H1 (cell line): ENCODE results near the gene ARHGDIG. TPM values are rescaled to one million over a fixed set of nuclear protein-coding genes. Genes with fewer than 3 reads are reported as not detected.
A peak's percentile ranks its signal among the peaks of the same experiment; 100 is the strongest.

Experiments used
- CTCF ChIA-PET: fragments of 300-600 bp; sonication (Branson Sonifier 250); formaldehyde crosslinking; loops from one replicate; lab custom pipeline; 2021; ENCODE audit not compliant: partially characterized antibody; lab: Charles Lee
- POLR2A ChIA-PET: fragments of 300-600 bp; sonication (Branson Sonifier 250); formaldehyde crosslinking; loops from one replicate; lab custom pipeline; 2021; ENCODE audit warnings: inconsistent platforms; ENCODE audit not compliant: partially characterized antibody; lab: Charles Lee
- DNase-seq, 2 experiments: peaks; one replicate each; pipeline versions ENCODE4 v3.0.0 to v3.0.0-alpha.2; 2010 to 2022; ENCODE audit warnings: low spot score in 2 of 2, low read depth in 1 of 2, mixed read lengths in 1 of 2
- FAIRE-seq: peaks from 2 replicates; lab custom pipeline; 2011; peaks lifted over from hg19 to GRCh38; lab: Jason Lieb, UNC
- H2AFZ ChIP-seq: 2 replicates; pipeline ENCODE4 v1.8.1; 2012; ENCODE audit warnings: low read length, inconsistent platforms
- H2AK5ac ChIP-seq: 2 replicates; pipeline ENCODE4 v1.6.1; 2013; ENCODE audit warnings: low read depth, low read length
- H2BK120ac ChIP-seq: replicated peaks from 2 replicates; pipeline ENCODE3; 2013; ENCODE audit warnings: low read depth, low read length, inconsistent platforms
- H2BK12ac ChIP-seq: 2 replicates; pipeline ENCODE4 v1.6.1; 2013; ENCODE audit warnings: low read depth, low read length
- H2BK15ac ChIP-seq: 2 replicates; pipeline ENCODE4 v1.6.1; 2013; ENCODE audit warnings: low read length
- H2BK20ac ChIP-seq: 2 replicates; pipeline ENCODE4 v1.6.1; 2013; ENCODE audit warnings: low read length
- H2BK5ac ChIP-seq: 2 replicates; pipeline ENCODE4 v1.6.1; 2013; ENCODE audit warnings: low read depth, low read length
- H3K14ac ChIP-seq: 2 replicates; pipeline ENCODE4 v1.6.1; 2013; ENCODE audit warnings: inconsistent platforms; ENCODE audit not compliant: insufficient read length
- H3K18ac ChIP-seq: 2 replicates; pipeline ENCODE4 v1.6.1; 2013; ENCODE audit warnings: low read length; ENCODE audit errors: extremely low read depth
- H3K23ac ChIP-seq: 2 replicates; pipeline ENCODE4 v1.6.1; 2013; ENCODE audit warnings: inconsistent platforms; ENCODE audit not compliant: insufficient read length
- H3K23me2 ChIP-seq: 2 replicates; pipeline ENCODE4 v1.6.1; 2013; ENCODE audit warnings: low read depth, low read length
- H3K27ac ChIP-seq: 2 replicates; pipeline ENCODE4 v1.6.1; 2011; ENCODE audit warnings: low read depth, low read length, inconsistent platforms
- H3K27me3 ChIP-seq, 4 experiments: replicated peaks in 1 of 4; 1 replicate in 1 of 4; 2 replicates in 3 of 4; pipeline versions ENCODE4 v1.6.1 to v1.8.1; 2011 to 2013; ENCODE audit warnings: low read length in 3 of 4, mild to moderate bottlenecking in 3 of 4, inconsistent platforms in 2 of 4, mixed read lengths in 2 of 4, moderate library complexity in 1 of 4; ENCODE audit not compliant: control insufficient read depth in 3 of 4, insufficient read depth in 3 of 4; ENCODE audit errors: extremely low read depth in 1 of 4
- H3K36me3 ChIP-seq, 4 experiments: 2 replicates each; pipeline versions ENCODE4 v1.6.1 to v1.8.1; 2011 to 2013; ENCODE audit warnings: mild to moderate bottlenecking in 4 of 4, low read length in 3 of 4, moderate library complexity in 2 of 4, control low read depth in 1 of 4, inconsistent platforms in 1 of 4; ENCODE audit not compliant: insufficient read depth in 4 of 4, control insufficient read depth in 2 of 4
- H3K4ac ChIP-seq: replicated peaks from 2 replicates; pipeline ENCODE3; 2013; ENCODE audit warnings: low read length, low read depth, mixed read lengths, inconsistent platforms; ENCODE audit not compliant: insufficient read length
- H3K4me1 ChIP-seq, 4 experiments: replicated peaks in 1 of 4; 1 replicate in 1 of 4; 2 replicates in 3 of 4; pipeline versions ENCODE4 v1.6.1 to v1.8.1; 2011 to 2013; ENCODE audit warnings: low read length in 3 of 4, inconsistent platforms in 2 of 4, mixed read lengths in 1 of 4; ENCODE audit not compliant: insufficient read depth in 4 of 4, control insufficient read depth in 3 of 4
- H3K4me2 ChIP-seq, 2 experiments: 2 replicates each; pipeline versions ENCODE4 v1.6.1 to v1.8.1; 2011 to 2013; ENCODE audit warnings: low read depth in 2 of 2, low read length in 2 of 2, control low read depth in 1 of 2, inconsistent platforms in 1 of 2, mild to moderate bottlenecking in 1 of 2; ENCODE audit not compliant: insufficient read depth in 1 of 2
- H3K4me3 ChIP-seq, 4 experiments: fragments of 200-600, 300-600 bp in 1 of 4; sonication (generic), shearing (Covaris generic), sonication (Bioruptor Twin) in 1 of 4; 2 replicates each; pipeline versions ENCODE4 v1.5.1 to v1.8.1; 2011 to 2016; ENCODE audit warnings: low read length in 4 of 4, low read depth in 3 of 4, control low read depth in 2 of 4, inconsistent platforms in 2 of 4, mild to moderate bottlenecking in 2 of 4, mixed read lengths in 1 of 4, moderate library complexity in 1 of 4; ENCODE audit not compliant: insufficient read depth in 2 of 4; ENCODE audit errors: extremely low read depth in 1 of 4
- H3K56ac ChIP-seq: replicated peaks from 2 replicates; pipeline ENCODE3; 2013; ENCODE audit warnings: low read depth, mild to moderate bottlenecking, mixed read lengths, low read length, inconsistent platforms; ENCODE audit not compliant: insufficient read length
- H3K79me1 ChIP-seq: 2 replicates; pipeline ENCODE4 v1.6.1; 2013; ENCODE audit warnings: low read depth, low read length, control low read depth
- H3K79me2 ChIP-seq, 2 experiments: 2 replicates each; pipeline versions ENCODE4 v1.6.1 to v1.8.1; 2012 to 2013; ENCODE audit warnings: low read length in 2 of 2, mild to moderate bottlenecking in 2 of 2, inconsistent platforms in 1 of 2; ENCODE audit not compliant: insufficient read depth in 2 of 2, control insufficient read depth in 1 of 2
- H3K9ac ChIP-seq, 4 experiments: replicated peaks in 1 of 4; 1 replicate in 1 of 4; 2 replicates in 3 of 4; pipeline versions ENCODE4 v1.6.1 to v1.8.1; 2011 to 2013; ENCODE audit warnings: low read depth in 3 of 4, low read length in 3 of 4, control low read depth in 2 of 4, mild to moderate bottlenecking in 2 of 4, moderate library complexity in 2 of 4, inconsistent platforms in 1 of 4; ENCODE audit errors: extremely low read depth in 1 of 4
- H3K9me3 ChIP-seq, 2 experiments: 2 replicates each; pipeline versions ENCODE4 v1.6.1 to v1.8.1; 2012 to 2013; ENCODE audit warnings: mild to moderate bottlenecking in 2 of 2, moderate library complexity in 2 of 2, control low read depth in 1 of 2, inconsistent platforms in 1 of 2, low read depth in 1 of 2, low read length in 1 of 2, mixed read lengths in 1 of 2; ENCODE audit not compliant: insufficient read depth in 2 of 2
- H4K20me1 ChIP-seq, 2 experiments: replicated peaks in 1 of 2; 2 replicates each; pipeline versions ENCODE3 to v1.8.1; 2011 to 2013; ENCODE audit warnings: inconsistent platforms in 2 of 2, low read length in 2 of 2, mild to moderate bottlenecking in 1 of 2; ENCODE audit not compliant: insufficient read depth in 2 of 2, control insufficient read depth in 1 of 2
- H4K5ac ChIP-seq: 2 replicates; pipeline ENCODE4 v1.6.1; 2013; ENCODE audit warnings: low read length, low read depth, mixed read lengths, inconsistent platforms; ENCODE audit not compliant: insufficient read length
- H4K8ac ChIP-seq: 2 replicates; pipeline ENCODE4 v1.8.0; 2013; ENCODE audit warnings: mild to moderate bottlenecking, moderate library complexity, low read length, inconsistent platforms; ENCODE audit not compliant: insufficient read depth; ENCODE audit errors: extremely low read depth
- H4K91ac ChIP-seq: replicated peaks from 2 replicates; pipeline ENCODE3; 2013; ENCODE audit warnings: low read length, mixed read lengths, inconsistent platforms; ENCODE audit not compliant: insufficient read length
- CBX5 ChIP-seq: fragments of 300-800, 300-1000 bp; sonication (generic); IDR thresholded peaks from 2 replicates; pipeline ENCODE4 v1.7.1; 2016; ENCODE audit warnings: antibody characterized with exemption, low read length, low read depth
- CHD2 ChIP-seq: IDR thresholded peaks from 2 replicates; pipeline ENCODE4 v1.6.1; 2012; ENCODE audit warnings: low read length, improper control_type of control experiment
- HDAC2 ChIP-seq, 2 experiments: fragments of 300-600 bp in 1 of 2; sonication (generic) in 1 of 2; IDR thresholded peaks; 2 replicates each; pipeline ENCODE4 v1.6.1; 2011 to 2012; ENCODE audit warnings: low read depth in 2 of 2, low read length in 2 of 2, mild to moderate bottlenecking in 2 of 2, moderate library complexity in 2 of 2, borderline replicate concordance in 1 of 2, inconsistent platforms in 1 of 2
- HDAC6 ChIP-seq: IDR thresholded peaks from one replicate; pipeline ENCODE4 v1.7.1; 2012; ENCODE audit warnings: low read depth, mild to moderate bottlenecking, inconsistent platforms, low read length, moderate library complexity
- JUND ChIP-seq: IDR thresholded peaks from 2 replicates; pipeline ENCODE4 v1.6.1; 2011; ENCODE audit warnings: mild to moderate bottlenecking, improper control_type of control experiment, low read length
- KDM4A ChIP-seq: IDR thresholded peaks from one replicate; pipeline ENCODE4 v1.7.1; 2012; ENCODE audit warnings: low read depth, mild to moderate bottlenecking, moderate library complexity, low read length, inconsistent platforms; ENCODE audit not compliant: severe bottlenecking
- KDM5A ChIP-seq: fragments of 200-600 bp; IDR thresholded peaks from 2 replicates; pipeline ENCODE4 v1.7.1; 2012; ENCODE audit warnings: mild to moderate bottlenecking, low read length, inconsistent platforms, mixed read lengths
- NANOG ChIP-seq: IDR thresholded peaks from 2 replicates; pipeline ENCODE4 v1.6.1; 2011; ENCODE audit warnings: low read length, low read depth, mild to moderate bottlenecking, inconsistent platforms; ENCODE audit not compliant: insufficient read depth, poor library complexity, severe bottlenecking
- RAD21 ChIP-seq, 2 experiments: IDR thresholded peaks in 1 of 2; conservative IDR thresholded peaks in 1 of 2; 2 replicates each; pipeline ENCODE4 v1.6.1; 2011; ENCODE audit warnings: low read depth in 2 of 2, low read length in 2 of 2, improper control_type of control experiment in 1 of 2, inconsistent platforms in 1 of 2, mild to moderate bottlenecking in 1 of 2, moderate library complexity in 1 of 2
- SIRT6 ChIP-seq: IDR thresholded peaks from one replicate; pipeline ENCODE4 v1.7.1; 2012; ENCODE audit warnings: low read length, inconsistent platforms
- TBP ChIP-seq: IDR thresholded peaks from 2 replicates; pipeline ENCODE4 v1.6.1; 2011; ENCODE audit warnings: low read depth, low read length, improper control_type of control experiment
- TEAD4 ChIP-seq: IDR thresholded peaks from 2 replicates; pipeline ENCODE4 v1.6.1; 2012; ENCODE audit warnings: low read depth, low read length, inconsistent platforms, mixed read lengths
- WGBS, 2 experiments: shearing (Covaris generic) in 1 of 2; methylation state at CpG; one replicate each; pipeline versions ENCODE4 v1.1.6 to v1.1.7; 2013 to 2015; ENCODE audit warnings: low lambda C conversion rate in 2 of 2, mixed read lengths in 2 of 2, inconsistent platforms in 1 of 2, low coverage in 1 of 2, missing lambda C conversion rate in 1 of 2; ENCODE audit not compliant: insufficient replicate concordance in 2 of 2, insufficient coverage in 1 of 2, insufficient read length in 1 of 2; ENCODE audit errors: extremely low coverage in 1 of 2, missing lambda C conversion rate in 1 of 2; 5-methylcytosine and 5-hydroxymethylcytosine counted together
- polyA plus RNA-seq, 7 experiments: library from polyadenylated mRNA; depleted of rRNA in 3 of 7; stranded (reverse) in 5 of 7; unstranded in 2 of 7; fragments of >200 nt in 5 of 7; fragments of 200-250 nt in 2 of 7; gene quantifications; 1 replicate in 5 of 7; 2 replicates in 1 of 7; 4 replicates in 1 of 7; pipeline versions ENCODE4 v1.2.1 to v1.2.3, GENCODE V29; 2011 to 2013; ENCODE audit warnings: missing spikeins in 2 of 7, mixed read lengths in 2 of 7
- total RNA-seq: library from RNA; stranded (reverse); fragmentation: NEBNext Ultra II Directional; extraction: Animal tissue kit (Norgen Biotek cat#: 25700); gene quantifications from 2 replicates; pipeline ENCODE4 v1.2.1, GENCODE V29; 2021

ARHGDIG gene
- total and polyA plus RNA-seq, 2 of the 8 experiments (the other 6 are each of a cell fraction or from before 2014, with no cell fraction given), result 1.2 to 2.9 TPM

DNA sequence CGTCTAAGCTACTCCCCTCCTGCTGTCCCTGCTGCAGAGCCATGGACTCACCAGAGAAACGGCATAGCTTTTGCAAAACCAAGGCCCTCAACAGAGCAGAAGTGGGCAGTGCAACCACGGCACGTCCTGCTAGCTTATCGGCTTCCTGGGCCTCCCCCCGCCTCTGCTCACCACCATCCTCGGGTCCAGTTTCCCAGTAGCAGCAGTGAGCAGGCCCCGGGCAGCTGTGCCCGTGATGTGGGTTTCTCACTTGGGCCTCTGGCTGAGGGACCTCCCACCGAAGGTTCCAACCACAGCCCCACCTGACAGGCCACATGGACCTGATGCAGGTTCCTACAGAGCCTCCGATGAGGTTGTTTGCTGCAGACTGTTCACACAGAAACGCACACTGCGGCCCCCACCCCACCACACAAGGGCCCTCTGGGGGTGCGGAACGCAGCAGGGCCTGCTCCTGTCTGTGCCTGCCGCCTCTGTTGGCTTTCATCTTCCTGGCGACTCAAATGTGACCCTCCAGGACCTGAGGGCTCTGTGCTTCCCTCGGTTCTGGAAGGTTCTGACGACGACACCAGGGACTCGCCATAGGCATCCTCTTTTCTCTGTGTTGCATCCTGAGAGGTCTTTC lies 27.4 kb downstream of the ARHGDIG start:
- H3K27me3 ChIP-seq, result no peaks in the 10 kb centered on the region
- no peak overlapping the region for H2BK20ac ChIP-seq
- no peak overlapping the region for H2AFZ ChIP-seq
- ChIA-PET CTCF (interaction anchor here (0.7 to 6.0 kb wide), 4 partner anchors 8 to 1444 kb away, joined by 3 to 46 read pairs (median 4); no protein-coding TSS in a partner anchor), POLR2A (interaction anchor here (0.6 to 1.8 kb wide), 3 partner anchors 41 to 170 kb away, joined by 3 to 4 read pairs (median 3); no protein-coding TSS in a partner anchor)
- no peak overlapping the region for H4K91ac ChIP-seq
- 0 out of 2 replicates have a peak, but pooled peaks cover 2% of the 10 kb centered on the region for H3K23me2 ChIP-seq
- no peak overlapping the region for H3K14ac ChIP-seq
- no peak overlapping the region for H4K5ac ChIP-seq
- H3K36me3 ChIP-seq, result peaks cover under 1 to 21% (median 7%) of the 10 kb centered on the region in 4 experiments; a peak in 6 of 8 replicates
- no peak overlapping the region for H2AK5ac ChIP-seq
- no peak overlapping the region for H2BK5ac ChIP-seq
- TF ChIP-seq NANOG (no peak), SIRT6 (no peak), CBX5 (no peak), HDAC2 (IDR thresholded peaks at IDR 0.05; ENCODE audit: borderline replicate concordance in 1 of 2, low read depth in 2 of 2, low read length in 2 of 2) (no peak), KDM5A (no peak), KDM4A (no peak), RAD21 (IDR thresholded peaks at IDR 0.05 in 1 of 2, conservative IDR thresholded peaks at IDR 0.05 in 1 of 2; ENCODE audit: low read depth in 2 of 2, low read length in 2 of 2) (no peak), TEAD4 (no peak), TBP (no peak), HDAC6 (no peak), JUND (no peak), CHD2 (no peak)
- H3K79me2 ChIP-seq, result no peaks in the 10 kb centered on the region
- DNase-seq, result no peak
- no peak overlapping the region for H3K56ac ChIP-seq
- H2BK15ac ChIP-seq, result no peak overlapping the region
- H3K23ac ChIP-seq, result no peak overlapping the region
- no peak for FAIRE-seq
- H3K18ac ChIP-seq, result no peak overlapping the region
- H3K27ac ChIP-seq, result no peak overlapping the region
- peaks cover 3 to 14% of the 10 kb centered on the region in 2 experiments for H4K20me1 ChIP-seq
- no peak overlapping the region for H2BK120ac ChIP-seq
- peak overlapping the region; percentile 35; the same call in 1 of the 2 replicates for H4K8ac ChIP-seq
- H2BK12ac ChIP-seq, result no peak overlapping the region
- no peak overlapping the region for H3K4me2 ChIP-seq
- H3K4ac ChIP-seq, result no peak overlapping the region
- no peak overlapping the region for H3K4me3 ChIP-seq
- H3K79me1 ChIP-seq, result no peaks in the 10 kb centered on the region; the same call in 1 of the 2 replicates
- no peaks in the 10 kb centered on the region for H3K4me1 ChIP-seq
- no peak overlapping the region for H3K9ac ChIP-seq
- WGBS, 2 experiments, result 94% methylated on average over 20 of the region's 21 CpGs; no CpG with 5 or more reads in 1 of the 2 experiments
- no peaks in the 10 kb centered on the region for H3K9me3 ChIP-seq
